ENCODE results near the gene CNGB1. TPM values are rescaled to one million over a fixed set of nuclear protein-coding genes. Genes with fewer than 3 reads are reported as not detected.

CNGB1 gene
- total RNA-seq, 4 donors from 2014 or later = 0.14 to 1.9 (median 0.87) TPM

DNA sequence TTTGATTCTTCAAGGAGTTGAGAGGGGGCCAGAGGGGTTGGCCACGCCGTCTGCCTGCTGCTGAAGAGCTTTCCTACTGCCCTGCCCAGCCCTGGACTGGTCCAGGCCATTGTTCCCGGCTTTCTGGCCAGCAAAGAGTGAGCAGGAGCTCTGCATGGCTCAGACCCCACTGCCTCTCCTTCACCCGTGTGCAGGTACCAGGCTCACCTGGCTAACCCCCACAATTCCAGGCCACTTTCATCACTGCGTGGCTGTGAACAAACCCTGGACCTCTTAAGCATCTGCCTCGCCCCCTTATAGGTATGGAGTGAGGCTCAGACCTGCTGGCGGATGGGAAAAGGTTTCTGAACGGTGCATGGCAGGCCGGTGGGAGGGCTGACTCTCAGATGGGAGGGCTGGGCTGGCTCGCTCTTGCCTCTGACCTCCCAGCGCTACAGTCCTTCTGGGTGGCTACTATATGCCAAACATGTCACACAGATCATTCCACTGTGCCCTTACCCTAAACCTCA lies 20.7 kb upstream of the CNGB1 start:
- TF ChIP-seq POLR2A (IDR thresholded peaks at IDR 0.05) (no peak), CTCF (IDR thresholded peaks at IDR 0.05) (no peak), POLR2AphosphoS5 (IDR thresholded peaks at IDR 0.05) (no peak), EP300 (IDR thresholded peaks at IDR 0.05; ENCODE audit: low read depth) (no peak)
- Histone ChIP-seq H3K27me3 (no peaks in the 10 kb centered on the region), H3K4me3 (no peak overlapping the region), H3K36me3 (peaks cover 0 to 5% (median 2%) of the 10 kb centered on the region in 4 donors), H3K4me1 (peaks cover 0 to 6% (median 0%) of the 10 kb centered on the region in 4 donors), H3K9me3 (no peaks in the 10 kb centered on the region), H3K27ac (no peak overlapping the region)
- no peak for DNase-seq
- intact Hi-C loops (cut with DNase I; ENCODE audit: low total_unique reads) = loop anchor here (10.0 kb wide), 1 partner anchor 417 kb away; no protein-coding TSS in a partner anchor
- in situ Hi-C loops (cut with MboI; ENCODE audit: low pct_ligation_motif_present in 1 of 4, low pct_unique_long_range_greater_than_20kb in 1 of 4, low sequenced_read_pairs in 3 of 4) = no loop called here
- WGBS, 2 donors (ENCODE audit: low coverage in 1 of 2) = 89% methylated on average over 11 of the region's 11 CpGs; no CpG with 5 or more reads in 1 of the 2 donors

GRCh38 chr16:57988929-57989328 lies 18.0 kb upstream of the CNGB1 start:
- intact Hi-C loops (cut with DNase I; ENCODE audit: low total_unique reads) = no loop called here
- 83% methylated on average over 1 of the region's 1 CpG; no CpG with 5 or more reads in 1 of the 2 donors for WGBS, 2 donors (ENCODE audit: low coverage in 1 of 2)
- Histone ChIP-seq H3K27me3 (peaks cover 20% of the 10 kb centered on the region), H3K4me1 (peaks cover 0 to 8% (median 7%) of the 10 kb centered on the region in 4 donors), H3K4me3 (no peak overlapping the region), H3K9me3 (no peaks in the 10 kb centered on the region), H3K27ac (no peak overlapping the region), H3K36me3 (no peaks in the 10 kb centered on the region)
- in situ Hi-C loops (cut with MboI; ENCODE audit: low pct_ligation_motif_present in 1 of 4, low pct_unique_long_range_greater_than_20kb in 1 of 4, low sequenced_read_pairs in 3 of 4) = no loop called here
- TF ChIP-seq POLR2AphosphoS5 (IDR thresholded peaks at IDR 0.05) (no peak), EP300 (IDR thresholded peaks at IDR 0.05; ENCODE audit: low read depth) (no peak)
- DNase-seq = no peak

- WGBS, 2 donors (ENCODE audit: low coverage in 1 of 2) = 95% methylated on average over 8 of the region's 8 CpGs; no CpG with 5 or more reads in 1 of the 2 donors
- in situ Hi-C loops (cut with MboI; ENCODE audit: low pct_ligation_motif_present in 1 of 4, low pct_unique_long_range_greater_than_20kb in 1 of 4, low sequenced_read_pairs in 3 of 4) = no loop called here
- intact Hi-C loops (cut with DNase I; ENCODE audit: low total_unique reads) = no loop called here
- H3K36me3 ChIP-seq = no peaks in the 10 kb centered on the region
- no peaks in the 10 kb centered on the region for H3K9me3 ChIP-seq
- peaks cover 0 to 8% (median 7%) of the 10 kb centered on the region in 4 donors for H3K4me1 ChIP-seq
- no peak for DNase-seq
- no peak for TF ChIP-seq EP300 (IDR thresholded peaks at IDR 0.05; ENCODE audit: low read depth)
- TF ChIP-seq CTCF (IDR thresholded peaks at IDR 0.05) = no peak
- TF ChIP-seq POLR2A (IDR thresholded peaks at IDR 0.05) = no peak
- no peak for TF ChIP-seq POLR2AphosphoS5 (IDR thresholded peaks at IDR 0.05)
- H3K4me3 ChIP-seq = no peak overlapping the region
- no peak overlapping the region for H3K27ac ChIP-seq
- peaks cover 28% of the 10 kb centered on the region for H3K27me3 ChIP-seq
Measured at GRCh38 chr16:57987441-57988177, 16.7 kb upstream of the CNGB1 start.

GRCh38 chr16:57986196-57986595 lies 15.3 kb upstream of the CNGB1 start:
- in situ Hi-C loops (cut with MboI; ENCODE audit: low pct_ligation_motif_present in 1 of 4, low pct_unique_long_range_greater_than_20kb in 1 of 4, low sequenced_read_pairs in 3 of 4) = no loop called here
- intact Hi-C loops (cut with DNase I; ENCODE audit: low total_unique reads) = no loop called here
- 52 to 61% methylated on average over 7 to 9 of the region's 9 CpGs for WGBS, 2 donors (ENCODE audit: low coverage in 1 of 2)
- H3K4me3 ChIP-seq = no peak overlapping the region
- no peak for DNase-seq
- peak overlapping the region in 1 of 4 donors; percentile 55 for H3K27ac ChIP-seq
- no peaks in the 10 kb centered on the region for H3K36me3 ChIP-seq
- TF ChIP-seq CTCF (IDR thresholded peaks at IDR 0.05) (no peak), POLR2AphosphoS5 (IDR thresholded peaks at IDR 0.05) (no peak), EP300 (IDR thresholded peaks at IDR 0.05; ENCODE audit: low read depth) (no peak), POLR2A (IDR thresholded peaks at IDR 0.05) (no peak)
- H3K4me1 ChIP-seq = peaks cover 0 to 8% (median 7%) of the 10 kb centered on the region in 4 donors
- no peaks in the 10 kb centered on the region for H3K9me3 ChIP-seq
- H3K27me3 ChIP-seq = peaks cover 28% of the 10 kb centered on the region
